Measurements from ENCODE around the gene KCNK15. TPM values are rescaled to one million over a fixed set of nuclear protein-coding genes. Genes with fewer than 3 reads are reported as not detected.

KCNK15 gene
- total RNA-seq, 4 donors from 2014 or later: 0.13 to 2.5 (median 0.23) TPM; not detected in 1

DNA sequence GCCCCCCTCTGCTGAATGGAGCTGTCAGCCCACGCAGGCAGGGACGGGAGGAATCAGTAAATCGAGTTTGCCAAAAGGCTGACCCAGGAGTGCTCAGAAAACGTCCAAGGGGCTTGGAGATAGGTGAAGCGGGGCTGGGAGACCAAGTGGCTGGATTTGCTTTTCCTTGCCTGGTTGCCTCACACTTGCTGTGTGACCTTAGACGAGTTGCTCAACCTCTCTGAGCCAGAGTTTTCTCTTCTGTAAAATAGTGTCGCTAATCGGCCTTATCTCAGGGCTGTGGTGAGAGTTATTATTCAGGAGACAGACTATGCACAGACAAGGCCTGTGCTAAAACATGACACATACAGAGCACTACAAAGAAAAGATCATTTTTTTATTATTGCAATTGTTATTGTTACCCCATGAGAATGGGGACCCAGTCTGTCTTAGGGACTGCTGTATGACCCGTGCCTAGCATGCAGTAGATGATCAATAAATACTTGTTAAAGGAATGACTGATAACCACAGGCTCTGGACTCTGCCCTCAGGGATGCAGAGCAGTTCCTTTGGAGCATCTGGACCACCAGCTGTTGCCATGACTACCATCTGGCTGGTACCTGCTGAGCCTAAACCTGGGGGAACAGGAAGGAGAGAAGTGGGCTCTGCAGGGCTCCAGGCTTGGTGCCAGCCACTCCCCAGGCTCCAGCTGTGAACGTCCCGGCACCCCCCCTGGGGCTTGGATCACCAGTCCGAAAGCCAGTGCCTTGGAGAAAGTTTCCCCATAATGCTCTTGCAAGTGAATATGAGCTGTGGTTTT is 901 bp downstream of the KCNK15 start:
- WGBS, 2 donors: 31 to 36% methylated on average over 8 of the region's 12 CpGs
- no peaks in the 10 kb centered on the region for H3K36me3 ChIP-seq
- H3K27me3 ChIP-seq: peaks cover 0 to 63% (median 0%) of the 10 kb centered on the region in 4 donors
- H3K27ac ChIP-seq: peak overlapping the region; percentile 40 to 76 (median 55)
- no peaks in the 10 kb centered on the region for H3K9me3 ChIP-seq
- intact Hi-C loops (cut with DNase I): loop anchor here (5.0 kb wide), 1 partner anchor 121 kb away; no protein-coding TSS in a partner anchor
- peaks cover 14 to 40% (median 16%) of the 10 kb centered on the region in 3 donors for H3K4me1 ChIP-seq
- peak overlapping the region; percentile 42 to 70 (median 56) for H3K4me3 ChIP-seq
- TF ChIP-seq POLR2A (IDR thresholded peaks at IDR 0.05) (no peak), CTCF (IDR thresholded peaks at IDR 0.05) (no peak)
- DNase-seq: no peak

DNA sequence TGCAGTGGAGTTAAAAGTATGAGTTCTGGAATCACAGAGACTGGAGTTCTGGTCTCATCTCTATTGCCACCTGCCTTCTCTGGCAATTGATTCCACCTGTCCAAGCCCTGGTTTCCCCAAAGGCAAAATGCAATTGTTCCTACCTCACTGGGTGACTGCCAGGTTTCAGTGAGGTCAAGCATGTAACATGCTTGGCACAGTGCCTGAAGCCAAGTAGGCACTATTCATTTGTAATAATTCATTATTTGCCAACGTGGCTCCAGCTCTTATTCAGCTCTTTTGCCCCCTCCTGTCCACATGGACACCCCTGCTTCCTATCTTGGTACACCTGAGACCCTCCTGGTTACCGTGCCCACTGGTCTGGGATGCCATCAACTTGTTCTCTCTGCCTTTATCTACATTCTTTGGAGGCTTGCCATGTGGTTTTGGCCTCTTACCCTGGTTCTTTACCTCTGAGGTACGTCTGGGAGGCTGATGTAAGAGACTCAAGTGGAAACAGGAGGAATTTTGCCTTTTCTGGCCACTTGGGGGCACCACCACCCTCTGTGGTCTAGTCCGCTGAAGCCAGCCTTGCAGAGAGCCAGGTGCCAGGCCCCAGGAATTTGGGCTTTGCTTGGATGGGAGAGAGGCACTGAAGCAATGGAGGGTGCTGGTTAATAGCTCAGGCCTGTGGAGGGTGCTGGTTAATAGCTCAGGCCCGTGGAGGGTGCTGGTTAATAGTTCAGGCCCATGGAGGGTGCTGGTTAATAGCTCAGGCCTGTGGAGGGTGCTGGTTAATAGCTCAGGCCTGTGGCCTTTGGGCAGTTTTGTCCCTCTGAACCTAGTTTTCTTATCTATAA is 1.7 kb downstream of the KCNK15 start:
- TF ChIP-seq POLR2A (IDR thresholded peaks at IDR 0.05) (no peak), CTCF (IDR thresholded peaks at IDR 0.05) (peak; percentile 45 to 69 (median 64))
- Histone ChIP-seq H3K36me3 (no peaks in the 10 kb centered on the region), H3K4me1 (peaks cover 14 to 40% (median 16%) of the 10 kb centered on the region in 3 donors), H3K27me3 (peaks cover 0 to 71% (median 0%) of the 10 kb centered on the region in 4 donors), H3K9me3 (no peaks in the 10 kb centered on the region), H3K4me3 (no peak overlapping the region), H3K27ac (no peak overlapping the region)
- 3 to 10% methylated on average over 4 to 5 of the region's 5 CpGs for WGBS, 2 donors
- DNase-seq: no peak
- intact Hi-C loops (cut with DNase I): loop anchor here (5.0 kb wide), 1 partner anchor 120 kb away; no protein-coding TSS in a partner anchor

DNA sequence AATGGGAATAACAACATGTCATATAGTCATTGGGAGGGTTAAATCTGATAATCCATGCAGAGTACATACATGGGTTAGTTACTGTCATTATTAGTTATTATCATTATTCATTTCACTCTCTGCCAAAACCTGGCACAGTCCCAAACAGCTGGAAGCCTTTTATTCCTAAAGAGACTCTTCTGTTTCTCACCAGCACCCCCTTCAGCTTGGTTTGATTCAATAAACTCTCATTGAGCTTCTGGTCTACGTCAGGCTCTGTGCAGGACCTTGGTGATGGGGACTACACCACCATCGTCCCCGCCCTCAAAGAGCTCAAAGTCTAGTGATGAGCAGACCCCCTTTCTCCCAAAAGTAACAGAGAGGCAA is 2.3 kb downstream of the KCNK15 start:
- Histone ChIP-seq H3K27me3 (peaks cover 0 to 77% (median 0%) of the 10 kb centered on the region in 4 donors), H3K27ac (no peak overlapping the region), H3K4me3 (no peak overlapping the region), H3K9me3 (no peaks in the 10 kb centered on the region), H3K36me3 (no peaks in the 10 kb centered on the region), H3K4me1 (peaks cover 14 to 40% (median 16%) of the 10 kb centered on the region in 3 donors)
- DNase-seq: no peak
- 78 to 82% methylated on average over 2 to 3 of the region's 3 CpGs for WGBS, 2 donors
- TF ChIP-seq CTCF (IDR thresholded peaks at IDR 0.05) (no peak), POLR2A (IDR thresholded peaks at IDR 0.05) (no peak)
- intact Hi-C loops (cut with DNase I): loop anchor here (5.0 kb wide), 1 partner anchor 119 kb away; no protein-coding TSS in a partner anchor

DNA sequence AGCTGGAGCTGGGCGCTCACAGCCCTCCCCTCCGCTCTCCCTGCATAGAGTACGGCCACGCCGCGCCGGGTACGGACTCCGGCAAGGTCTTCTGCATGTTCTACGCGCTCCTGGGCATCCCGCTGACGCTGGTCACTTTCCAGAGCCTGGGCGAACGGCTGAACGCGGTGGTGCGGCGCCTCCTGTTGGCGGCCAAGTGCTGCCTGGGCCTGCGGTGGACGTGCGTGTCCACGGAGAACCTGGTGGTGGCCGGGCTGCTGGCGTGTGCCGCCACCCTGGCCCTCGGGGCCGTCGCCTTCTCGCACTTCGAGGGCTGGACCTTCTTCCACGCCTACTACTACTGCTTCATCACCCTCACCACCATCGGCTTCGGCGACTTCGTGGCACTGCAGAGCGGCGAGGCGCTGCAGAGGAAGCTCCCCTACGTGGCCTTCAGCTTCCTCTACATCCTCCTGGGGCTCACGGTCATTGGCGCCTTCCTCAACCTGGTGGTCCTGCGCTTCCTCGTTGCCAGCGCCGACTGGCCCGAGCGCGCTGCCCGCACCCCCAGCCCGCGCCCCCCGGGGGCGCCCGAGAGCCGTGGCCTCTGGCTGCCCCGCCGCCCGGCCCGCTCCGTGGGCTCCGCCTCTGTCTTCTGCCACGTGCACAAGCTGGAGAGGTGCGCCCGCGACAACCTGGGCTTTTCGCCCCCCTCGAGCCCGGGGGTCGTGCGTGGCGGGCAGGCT is 4.6 kb downstream of the KCNK15 start:
- no peak for TF ChIP-seq POLR2A (IDR thresholded peaks at IDR 0.05)
- TF ChIP-seq CTCF (IDR thresholded peaks at IDR 0.05): peak in 1 of 6 experiments; percentile 34
- H3K4me3 ChIP-seq: peak overlapping the region in 1 of 4 donors; percentile 3
- no peak for DNase-seq
- no peaks in the 10 kb centered on the region for H3K36me3 ChIP-seq
- intact Hi-C loops (cut with DNase I): no loop called here
- H3K9me3 ChIP-seq: no peaks in the 10 kb centered on the region
- peaks cover 14 to 39% (median 16%) of the 10 kb centered on the region in 3 donors for H3K4me1 ChIP-seq
- WGBS, 2 donors: 33 to 66% methylated on average over 6 to 23 of the region's 73 CpGs
- peaks cover 0 to 94% (median 0%) of the 10 kb centered on the region in 4 donors for H3K27me3 ChIP-seq
- H3K27ac ChIP-seq: no peak overlapping the region
